ENCODE measurements around the gene IRX5. TPM values are rescaled to one million over a fixed set of nuclear protein-coding genes. Genes with fewer than 3 reads are reported as not detected.

The IRX5 gene
- polyA plus RNA-seq, 1 donor from 2014 or later: 0.14 TPM

DNA sequence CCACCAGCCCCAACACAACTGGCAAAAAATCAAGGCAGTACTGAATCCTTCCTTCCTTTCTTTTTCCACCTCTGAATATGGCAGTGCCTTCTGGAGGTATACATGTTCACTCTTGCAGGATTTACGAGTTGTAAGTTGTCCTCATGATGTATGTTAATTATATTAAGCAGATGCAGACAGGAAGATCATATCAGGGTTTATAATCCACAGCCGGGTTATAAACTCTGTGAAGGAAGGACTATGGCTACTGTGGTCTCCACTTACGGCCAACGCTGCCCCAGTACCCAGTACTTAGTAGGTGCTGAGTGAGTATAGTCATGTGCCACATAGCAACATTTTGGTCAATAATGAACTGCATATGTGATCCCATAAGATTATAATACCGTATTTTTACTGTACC lies 19.6 kb upstream of the IRX5 start:
- no peaks in the 10 kb centered on the region for H3K9me2 ChIP-seq (ENCODE audit: insufficient read depth, low read length)
- no peak overlapping the region for H3K27ac ChIP-seq (ENCODE audit: low read length)
- no peaks in the 10 kb centered on the region for H3K27me3 ChIP-seq (ENCODE audit: insufficient read depth, low read depth, low read length)
- no peaks in the 10 kb centered on the region for H3K9me3 ChIP-seq (ENCODE audit: low read length)
- no peaks in the 10 kb centered on the region for H3K79me2 ChIP-seq (replicated peaks; ENCODE audit: insufficient read depth, low read length)
- no peak for TF ChIP-seq MXI1 (conservative IDR thresholded peaks at IDR 0.05; ENCODE audit: poor library complexity, severe bottlenecking)
- TF ChIP-seq TAF1 (IDR thresholded peaks at IDR 0.05; ENCODE audit: low read depth): no peak
- TF ChIP-seq EP300 (conservative IDR thresholded peaks at IDR 0.05; ENCODE audit: poor library complexity, severe bottlenecking): no peak
- no peak for TF ChIP-seq SMC3 (conservative IDR thresholded peaks at IDR 0.05; ENCODE audit: poor library complexity)
- TF ChIP-seq EZH2 (IDR thresholded peaks at IDR 0.05; ENCODE audit: borderline replicate concordance, insufficient read depth, low read length, poor library complexity, severe bottlenecking): no peak
- TF ChIP-seq, protein P1, sequence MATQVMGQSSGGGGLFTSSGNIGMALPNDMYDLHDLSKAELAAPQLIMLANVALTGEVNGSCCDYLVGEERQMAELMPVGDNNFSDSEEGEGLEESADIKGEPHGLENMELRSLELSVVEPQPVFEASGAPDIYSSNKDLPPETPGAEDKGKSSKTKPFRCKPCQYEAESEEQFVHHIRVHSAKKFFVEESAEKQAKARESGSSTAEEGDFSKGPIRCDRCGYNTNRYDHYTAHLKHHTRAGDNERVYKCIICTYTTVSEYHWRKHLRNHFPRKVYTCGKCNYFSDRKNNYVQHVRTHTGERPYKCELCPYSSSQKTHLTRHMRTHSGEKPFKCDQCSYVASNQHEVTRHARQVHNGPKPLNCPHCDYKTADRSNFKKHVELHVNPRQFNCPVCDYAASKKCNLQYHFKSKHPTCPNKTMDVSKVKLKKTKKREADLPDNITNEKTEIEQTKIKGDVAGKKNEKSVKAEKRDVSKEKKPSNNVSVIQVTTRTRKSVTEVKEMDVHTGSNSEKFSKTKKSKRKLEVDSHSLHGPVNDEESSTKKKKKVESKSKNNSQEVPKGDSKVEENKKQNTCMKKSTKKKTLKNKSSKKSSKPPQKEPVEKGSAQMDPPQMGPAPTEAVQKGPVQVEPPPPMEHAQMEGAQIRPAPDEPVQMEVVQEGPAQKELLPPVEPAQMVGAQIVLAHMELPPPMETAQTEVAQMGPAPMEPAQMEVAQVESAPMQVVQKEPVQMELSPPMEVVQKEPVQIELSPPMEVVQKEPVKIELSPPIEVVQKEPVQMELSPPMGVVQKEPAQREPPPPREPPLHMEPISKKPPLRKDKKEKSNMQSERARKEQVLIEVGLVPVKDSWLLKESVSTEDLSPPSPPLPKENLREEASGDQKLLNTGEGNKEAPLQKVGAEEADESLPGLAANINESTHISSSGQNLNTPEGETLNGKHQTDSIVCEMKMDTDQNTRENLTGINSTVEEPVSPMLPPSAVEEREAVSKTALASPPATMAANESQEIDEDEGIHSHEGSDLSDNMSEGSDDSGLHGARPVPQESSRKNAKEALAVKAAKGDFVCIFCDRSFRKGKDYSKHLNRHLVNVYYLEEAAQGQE (IDR thresholded peaks at IDR 0.05; ENCODE audit: borderline replicate concordance): no peak
- H3F3A ChIP-seq (ENCODE audit: insufficient read depth, low read length, poor library complexity, severe bottlenecking): no peaks in the 10 kb centered on the region
- no peaks in the 10 kb centered on the region for H3K36me3 ChIP-seq (ENCODE audit: insufficient read depth, low read length)
- no peak overlapping the region for H2AFZ ChIP-seq (ENCODE audit: low read depth, low read length)
- H3K9ac ChIP-seq (ENCODE audit: low read length): no peak overlapping the region
- H3K4me2 ChIP-seq (ENCODE audit: low read length): no peak overlapping the region
- no peak overlapping the region for H3K4me3 ChIP-seq (ENCODE audit: low read length)
- H4K20me1 ChIP-seq (ENCODE audit: insufficient read depth): no peaks in the 10 kb centered on the region

DNA sequence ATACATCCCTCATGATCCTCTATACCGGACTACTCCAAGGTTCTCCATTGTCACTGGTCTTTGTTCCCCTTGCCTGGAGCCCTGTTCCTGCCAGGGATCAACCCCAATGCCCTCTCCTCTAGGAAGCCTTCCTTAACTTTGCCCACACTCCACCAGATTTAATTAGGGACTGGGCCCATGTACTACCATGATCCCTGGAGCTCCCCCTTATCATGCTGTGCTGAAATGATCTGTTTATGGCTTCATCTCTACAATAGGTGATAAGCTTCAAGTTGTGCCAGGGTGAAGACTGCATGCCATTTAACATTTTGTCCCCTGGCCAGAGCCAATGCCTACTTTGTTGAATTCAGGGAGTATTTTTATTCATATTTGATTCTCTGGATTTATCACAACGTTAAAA lies 17.9 kb upstream of the IRX5 start:
- Histone ChIP-seq H3K27me3 (ENCODE audit: insufficient read depth, low read depth, low read length) (peaks cover 1% of the 10 kb centered on the region), H3K4me2 (ENCODE audit: low read length) (no peak overlapping the region), H3K4me3 (ENCODE audit: low read length) (no peak overlapping the region), H3K36me3 (ENCODE audit: insufficient read depth, low read length) (no peaks in the 10 kb centered on the region), H4K20me1 (ENCODE audit: insufficient read depth) (no peaks in the 10 kb centered on the region), H3K27ac (ENCODE audit: low read length) (no peak overlapping the region), H3K9me2 (ENCODE audit: insufficient read depth, low read length) (no peaks in the 10 kb centered on the region), H3K9me3 (ENCODE audit: low read length) (no peaks in the 10 kb centered on the region), H3K9ac (ENCODE audit: low read length) (no peak overlapping the region), H2AFZ (ENCODE audit: low read depth, low read length) (no peak overlapping the region), H3F3A (ENCODE audit: insufficient read depth, low read length, poor library complexity, severe bottlenecking) (no peaks in the 10 kb centered on the region), H3K79me2 (replicated peaks; ENCODE audit: insufficient read depth, low read length) (no peaks in the 10 kb centered on the region)
- TF ChIP-seq RAD21 (conservative IDR thresholded peaks at IDR 0.05) (no peak), POLR2AphosphoS5 (IDR thresholded peaks at IDR 0.05) (no peak), EP300 (conservative IDR thresholded peaks at IDR 0.05; ENCODE audit: poor library complexity, severe bottlenecking) (no peak), SMC3 (conservative IDR thresholded peaks at IDR 0.05; ENCODE audit: poor library complexity) (no peak), TAF1 (IDR thresholded peaks at IDR 0.05; ENCODE audit: low read depth) (no peak), MXI1 (conservative IDR thresholded peaks at IDR 0.05; ENCODE audit: poor library complexity, severe bottlenecking) (no peak), EZH2 (IDR thresholded peaks at IDR 0.05; ENCODE audit: borderline replicate concordance, insufficient read depth, low read length, poor library complexity, severe bottlenecking) (no peak)
- TF ChIP-seq, protein P1 (IDR thresholded peaks at IDR 0.05; ENCODE audit: borderline replicate concordance): no peak
- TF ChIP-seq, protein P2, sequence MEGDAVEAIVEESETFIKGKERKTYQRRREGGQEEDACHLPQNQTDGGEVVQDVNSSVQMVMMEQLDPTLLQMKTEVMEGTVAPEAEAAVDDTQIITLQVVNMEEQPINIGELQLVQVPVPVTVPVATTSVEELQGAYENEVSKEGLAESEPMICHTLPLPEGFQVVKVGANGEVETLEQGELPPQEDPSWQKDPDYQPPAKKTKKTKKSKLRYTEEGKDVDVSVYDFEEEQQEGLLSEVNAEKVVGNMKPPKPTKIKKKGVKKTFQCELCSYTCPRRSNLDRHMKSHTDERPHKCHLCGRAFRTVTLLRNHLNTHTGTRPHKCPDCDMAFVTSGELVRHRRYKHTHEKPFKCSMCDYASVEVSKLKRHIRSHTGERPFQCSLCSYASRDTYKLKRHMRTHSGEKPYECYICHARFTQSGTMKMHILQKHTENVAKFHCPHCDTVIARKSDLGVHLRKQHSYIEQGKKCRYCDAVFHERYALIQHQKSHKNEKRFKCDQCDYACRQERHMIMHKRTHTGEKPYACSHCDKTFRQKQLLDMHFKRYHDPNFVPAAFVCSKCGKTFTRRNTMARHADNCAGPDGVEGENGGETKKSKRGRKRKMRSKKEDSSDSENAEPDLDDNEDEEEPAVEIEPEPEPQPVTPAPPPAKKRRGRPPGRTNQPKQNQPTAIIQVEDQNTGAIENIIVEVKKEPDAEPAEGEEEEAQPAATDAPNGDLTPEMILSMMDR (IDR thresholded peaks at IDR 0.05; ENCODE audit: poor library complexity, severe bottlenecking): no peak

All from neural cell (in vitro differentiated cells).